HG02884 (cell line): ENCODE data around the gene PCSK6.
"Not testable (repeated sequence)": the region's sequence is repeated elsewhere in the genome, so short reads cannot be mapped to it uniquely, and the experiment has no call there.

ENCODE experiments used
- ATAC-seq: cut with Tn5 transposase; IDR thresholded peaks from one replicate; pipeline ENCODE4 v1.9.1; 2021; ENCODE audit warnings: mild to moderate bottlenecking, moderate library complexity; ENCODE audit not compliant: unreplicated experiment

Gene PCSK6

GRCh38 chr15:101463696-101464095 is 25.8 kb downstream of the PCSK6 start:
- ATAC-seq: not testable (repeated sequence)

GRCh38 chr15:101463270-101463669 is 26.2 kb downstream of the PCSK6 start:
- ATAC-seq: no peak

GRCh38 chr15:101461097-101461496 is 28.4 kb downstream of the PCSK6 start:
- no peak for ATAC-seq

GRCh38 chr15:101459579-101460300 is 29.8 kb downstream of the PCSK6 start:
- no peak for ATAC-seq

GRCh38 chr15:101458908-101459578 is 30.5 kb downstream of the PCSK6 start:
- no peak for ATAC-seq

GRCh38 chr15:101458158-101458900 is 31.2 kb downstream of the PCSK6 start:
- ATAC-seq: no peak

GRCh38 chr15:101457696-101458095 is 31.8 kb downstream of the PCSK6 start:
- no peak for ATAC-seq

- no peak for ATAC-seq
These were observed 33.3 kb downstream of the PCSK6 start for GRCh38 chr15:101456057-101456739.

- no peak for ATAC-seq
These were observed 34.0 kb downstream of the PCSK6 start for GRCh38 chr15:101455291-101456025.

GRCh38 chr15:101454781-101455180 is 34.7 kb downstream of the PCSK6 start:
- not testable (repeated sequence) for ATAC-seq

- no peak for ATAC-seq
These were observed 35.1 kb downstream of the PCSK6 start for GRCh38 chr15:101454365-101454764.

GRCh38 chr15:101453123-101454120 is 36.1 kb downstream of the PCSK6 start:
- ATAC-seq: no peak

GRCh38 chr15:101452572-101452971 is 36.9 kb downstream of the PCSK6 start:
- no peak for ATAC-seq

- no peak for ATAC-seq
These were observed 37.7 kb downstream of the PCSK6 start for GRCh38 chr15:101451846-101452245.

- ATAC-seq: no peak
These were observed 38.2 kb downstream of the PCSK6 start for GRCh38 chr15:101451266-101451799.

- ATAC-seq: no peak
These were observed 38.9 kb downstream of the PCSK6 start for GRCh38 chr15:101450403-101451265.

GRCh38 chr15:101449471-101450402 is 39.8 kb downstream of the PCSK6 start:
- no peak for ATAC-seq
